OCI-LY1 (cell line): ENCODE results near the gene FAM200C.

Source experiments
- CTCF ChIP-seq: fragments of 200-600 bp; sonication (generic), shearing (Covaris generic); IDR thresholded peaks from 2 replicates; pipeline ENCODE4 v1.5.1; 2017; ENCODE audit warnings: mild to moderate bottlenecking, antibody characterized with exemption, low read length, moderate library complexity, mixed read lengths
- EZH2 ChIP-seq: fragments of 200-600 bp; sonication (generic), shearing (Covaris generic); IDR thresholded peaks from 2 replicates; pipeline ENCODE4 v1.8.0; 2017; ENCODE audit warnings: borderline replicate concordance, mixed run types, mild to moderate bottlenecking, antibody characterized with exemption, low read length, moderate library complexity, mixed read lengths

GRCh38 chr5:160418561-160419457 is 19.0 kb upstream of the FAM200C start, which contains the start of gene SLU7:
- no peak for TF ChIP-seq EZH2
- no peak for TF ChIP-seq CTCF
